ENCODE results near the gene CDKN2B. TPM values are rescaled to one million over a fixed set of nuclear protein-coding genes. Genes with fewer than 3 reads are reported as not detected.

Gene CDKN2B
- total RNA-seq, 1 experiment from 2014 or later, result not detected

DNA sequence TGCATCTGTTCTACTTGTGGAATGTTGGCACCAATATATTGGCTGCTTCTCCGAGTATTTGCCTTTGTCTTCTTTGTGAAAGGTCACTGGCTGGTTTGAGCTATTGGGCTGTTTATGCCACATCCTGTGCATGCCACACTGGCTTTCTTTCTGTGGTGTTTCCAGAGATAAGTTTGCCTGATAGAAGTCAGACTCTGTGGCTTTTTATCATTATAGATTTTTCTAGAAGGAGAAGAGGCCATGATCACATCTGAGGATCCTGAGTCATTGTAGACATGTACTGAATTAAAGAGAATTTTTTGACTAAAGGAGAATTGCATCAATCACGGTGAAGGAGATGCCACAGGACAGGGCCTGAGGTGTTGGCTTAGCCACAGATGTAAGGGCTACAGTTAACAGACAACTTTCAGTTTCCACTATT is 26.5 kb upstream of the CDKN2B start:
- no peak for DNase-seq (ENCODE audit: low spot score)

DNA sequence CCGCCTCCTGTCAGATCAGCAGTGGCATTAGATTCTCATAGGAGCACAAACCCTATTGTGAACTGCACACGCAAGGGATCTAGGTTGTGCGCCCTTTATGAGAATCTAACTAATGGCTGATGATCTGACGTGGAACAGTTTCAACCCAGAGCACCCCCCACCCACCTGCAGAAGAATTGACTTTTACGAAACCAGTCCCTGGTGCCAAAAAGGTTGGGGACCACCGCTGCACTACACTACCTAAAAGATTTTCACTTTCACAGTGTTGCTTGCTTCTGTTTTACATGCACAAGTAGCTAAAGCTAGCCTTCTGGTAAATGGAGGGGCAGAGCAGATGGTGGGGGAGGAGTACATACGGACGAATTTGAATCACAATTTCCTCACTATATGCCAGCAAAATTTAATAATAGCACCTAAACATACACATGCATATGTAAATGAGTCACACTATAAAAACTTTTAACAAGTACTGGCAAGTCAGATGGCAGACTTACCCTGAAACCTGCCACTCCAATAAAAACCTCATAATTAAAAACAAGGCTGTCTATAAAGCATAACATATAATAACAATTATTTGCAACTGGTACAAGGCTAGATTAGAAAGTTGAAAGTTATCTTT is 24.0 kb upstream of the CDKN2B start:
- DNase-seq (ENCODE audit: low spot score), result no peak

DNA sequence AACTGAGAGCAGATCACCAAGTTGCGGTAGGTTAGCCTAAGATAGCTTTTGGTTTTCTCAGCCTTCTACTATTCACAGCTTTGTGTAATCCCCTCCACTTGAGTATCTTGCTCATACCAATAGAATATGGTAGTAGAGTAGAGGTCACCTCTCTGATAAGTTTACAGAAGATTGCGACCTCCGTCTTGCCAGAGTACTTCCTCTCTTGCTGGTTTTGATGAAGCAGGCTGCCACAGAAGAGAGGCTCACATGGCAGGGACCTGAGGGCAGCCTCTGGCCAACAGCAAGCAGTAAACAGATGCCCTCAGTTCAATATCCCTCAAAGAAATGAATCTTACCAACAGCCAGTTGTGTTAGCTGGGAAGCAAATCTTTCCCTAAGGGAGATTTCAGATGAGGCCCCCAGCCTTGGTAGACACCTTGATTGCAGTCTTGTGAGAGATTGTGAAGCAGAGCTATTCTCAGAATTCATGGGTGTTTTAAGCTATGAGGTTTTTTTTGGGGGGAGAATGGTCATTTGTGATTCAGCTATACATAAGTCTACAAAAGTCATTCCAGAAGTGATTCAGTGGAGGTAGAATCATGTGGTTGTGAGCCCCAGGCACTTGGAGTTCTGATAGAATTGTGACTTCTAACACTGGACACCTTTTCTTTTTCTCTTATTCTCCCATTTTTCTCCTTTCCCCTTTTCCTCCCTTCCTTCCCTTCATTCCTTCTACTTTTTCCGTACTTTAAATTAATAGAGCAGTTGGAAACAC is 22.7 kb upstream of the CDKN2B start:
- DNase-seq (ENCODE audit: low spot score), result no peak

DNA sequence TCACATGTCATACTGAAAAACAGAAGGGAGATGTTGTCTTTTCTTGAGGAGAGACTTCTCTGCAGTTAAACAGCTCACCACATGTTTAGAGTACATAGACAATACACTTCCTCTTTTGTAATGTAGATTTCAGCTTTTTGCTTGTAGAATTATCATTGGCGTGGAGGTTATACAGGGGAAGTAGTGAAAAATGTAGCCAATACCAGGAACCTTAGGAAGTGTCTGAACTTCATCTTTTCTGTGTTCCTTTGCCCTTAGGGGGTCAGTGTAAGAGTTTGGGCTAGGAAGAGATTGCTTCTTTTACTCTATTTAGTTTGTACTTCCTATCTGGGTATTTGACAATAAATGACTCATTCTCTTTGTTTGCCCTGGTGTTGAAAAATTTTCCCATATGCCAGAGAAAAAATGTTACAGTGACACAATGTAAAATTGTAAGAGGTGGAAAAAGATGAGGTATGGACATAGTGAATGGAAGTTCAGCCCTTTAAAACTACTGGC is 21.0 kb upstream of the CDKN2B start:
- no peak for DNase-seq (ENCODE audit: low spot score)

DNA sequence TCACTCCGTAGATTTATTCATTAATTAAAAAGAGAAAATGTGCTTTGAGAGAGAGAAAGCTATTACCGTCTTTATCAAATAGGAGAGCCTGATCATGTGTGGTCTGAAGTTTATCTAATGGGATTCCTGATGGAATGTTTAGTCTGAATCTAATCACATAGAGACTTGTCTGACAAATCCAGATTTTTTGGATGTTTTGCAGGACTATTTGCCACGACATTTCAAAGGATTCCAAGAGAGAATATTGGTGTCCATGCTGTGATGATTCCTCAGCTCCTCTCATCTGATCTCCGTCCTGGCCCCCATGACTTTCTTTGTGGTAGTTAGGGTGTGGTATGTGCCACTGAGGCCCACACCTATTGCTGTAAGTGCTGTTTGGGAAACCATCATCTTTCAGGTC is 20.1 kb upstream of the CDKN2B start:
- DNase-seq (ENCODE audit: low spot score), result no peak

DNA sequence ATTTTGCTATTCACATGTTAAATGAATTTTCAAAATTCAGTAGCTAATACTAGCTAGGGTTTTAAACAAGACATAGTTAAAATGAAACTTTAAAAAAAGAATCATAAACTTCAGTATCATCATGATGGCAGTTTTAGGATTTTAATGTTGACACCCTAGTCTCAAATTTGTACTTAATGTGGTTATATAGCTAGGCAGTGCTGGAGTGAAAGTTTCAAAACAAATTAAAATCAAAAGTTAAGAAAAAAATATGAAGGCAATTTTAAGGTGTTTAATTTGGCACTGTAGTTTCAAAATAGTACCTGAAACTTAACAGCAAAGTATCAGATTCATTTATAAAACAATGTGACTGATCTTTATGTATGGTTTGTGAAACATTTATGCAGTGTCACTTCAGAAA is 19.3 kb upstream of the CDKN2B start:
- no peak for DNase-seq (ENCODE audit: low spot score)

DNA sequence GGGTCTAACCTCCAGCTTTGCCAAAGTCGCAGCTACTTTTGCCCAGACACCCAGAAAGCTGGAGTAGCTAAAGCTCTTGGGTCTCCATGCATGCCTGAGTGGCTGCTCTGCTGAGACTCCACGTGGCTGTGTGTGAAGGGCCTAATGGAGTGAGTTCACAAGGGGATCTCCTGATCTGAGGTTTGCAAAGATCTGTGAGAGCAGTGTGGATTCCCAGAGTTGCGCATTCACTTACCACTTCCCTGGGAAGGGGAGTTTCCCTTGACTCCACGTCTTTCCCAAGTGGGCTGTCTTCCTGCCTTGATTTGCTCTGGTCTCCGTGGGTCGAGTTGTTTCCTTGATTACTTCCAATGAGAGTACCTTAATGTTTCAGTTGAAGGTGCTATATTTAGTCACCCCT is 17.6 kb upstream of the CDKN2B start:
- no peak for DNase-seq (ENCODE audit: low spot score)

DNA sequence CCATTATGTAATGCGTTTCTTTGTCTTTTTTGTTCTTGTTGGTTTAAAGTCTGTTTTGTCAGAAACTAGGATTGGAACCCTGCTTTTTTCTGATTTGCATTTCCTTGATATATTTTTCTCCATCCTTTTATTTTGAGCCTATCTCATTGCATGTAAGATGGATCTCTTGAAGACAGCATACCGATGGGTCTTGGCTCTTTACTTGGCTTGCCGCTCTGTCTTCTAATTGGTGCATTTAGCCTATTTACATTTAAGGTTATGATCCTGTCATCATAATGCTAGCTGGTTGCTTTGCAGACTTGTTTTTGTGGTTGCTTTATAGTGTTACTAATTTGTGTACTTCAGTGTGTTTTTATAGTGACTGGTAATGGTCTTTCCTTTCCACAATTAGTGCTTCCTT is 13.3 kb upstream of the CDKN2B start:
- DNase-seq (ENCODE audit: low spot score), result no peak

DNA sequence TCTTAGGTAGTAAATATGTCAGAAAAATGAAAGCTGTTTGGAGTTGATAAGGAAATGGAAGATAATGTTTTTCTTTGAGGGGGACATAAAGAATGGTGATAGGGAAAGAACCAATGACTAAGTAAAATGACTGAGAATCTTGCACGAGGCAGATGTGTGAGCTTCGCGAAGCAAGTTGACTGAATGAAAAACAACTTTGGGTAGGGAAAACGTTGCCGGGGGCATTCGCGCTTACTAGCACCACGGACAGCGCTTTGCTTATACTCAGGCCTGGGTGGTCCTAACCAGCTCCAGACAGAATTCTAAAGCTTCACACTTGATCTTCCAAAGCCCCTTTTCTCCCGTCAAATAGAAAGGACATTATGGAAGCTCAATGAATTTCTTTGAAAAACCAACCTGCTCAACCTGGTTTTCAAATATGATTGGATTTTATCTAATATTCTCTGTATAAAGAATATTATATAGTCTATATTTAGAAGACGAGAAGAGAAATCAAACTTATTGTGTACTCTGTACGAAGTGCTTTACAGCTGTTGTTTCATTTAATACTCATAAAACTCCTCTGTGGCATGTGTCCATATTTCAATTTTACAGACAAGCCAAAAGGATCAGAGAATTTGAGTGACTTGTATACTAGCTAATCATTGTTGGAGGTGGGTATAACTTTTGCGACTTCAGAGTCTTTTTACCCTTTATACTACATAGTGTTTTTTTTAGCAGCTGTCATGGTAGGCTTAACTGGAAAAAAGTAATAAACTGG is 1.9 kb upstream of the CDKN2B start:
- no peak for DNase-seq (ENCODE audit: low spot score)

DNA sequence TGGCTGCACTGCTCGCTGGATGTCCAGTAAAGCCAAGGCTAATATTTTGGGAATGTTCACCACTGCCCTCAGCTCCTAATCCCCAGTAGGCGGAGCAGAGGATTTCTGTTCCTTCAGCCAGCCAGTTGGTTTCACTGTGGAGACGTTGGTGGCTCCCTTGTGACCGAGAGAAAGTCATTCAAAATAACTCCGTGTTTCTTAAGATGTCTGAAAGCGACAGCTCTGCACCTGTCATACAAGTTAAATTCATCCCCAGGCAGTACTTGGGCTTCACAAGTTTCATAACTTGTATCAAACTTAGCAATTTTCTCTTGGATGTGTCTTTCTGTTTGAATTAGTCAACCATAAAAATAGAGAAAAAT is 382 bp upstream of the CDKN2B start:
- DNase-seq (ENCODE audit: low spot score), result no peak

DNA sequence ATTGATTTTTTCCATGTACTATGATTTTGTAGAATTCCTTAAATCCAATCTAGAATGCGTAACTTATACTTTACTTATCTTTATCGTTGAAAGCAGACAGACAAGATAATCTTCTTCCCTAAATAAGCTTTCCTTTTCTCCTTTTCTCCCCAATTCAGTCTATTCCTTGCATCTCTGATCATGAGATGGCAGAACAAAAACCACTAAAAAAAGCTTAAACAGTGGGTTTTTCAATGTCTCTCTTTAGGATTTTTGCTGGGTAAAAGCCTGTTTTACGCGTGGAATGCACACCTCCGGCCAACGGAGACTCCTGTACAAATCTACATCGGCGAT is 755 bp downstream of the CDKN2B start:
- DNase-seq (ENCODE audit: low spot score), result no peak

DNA sequence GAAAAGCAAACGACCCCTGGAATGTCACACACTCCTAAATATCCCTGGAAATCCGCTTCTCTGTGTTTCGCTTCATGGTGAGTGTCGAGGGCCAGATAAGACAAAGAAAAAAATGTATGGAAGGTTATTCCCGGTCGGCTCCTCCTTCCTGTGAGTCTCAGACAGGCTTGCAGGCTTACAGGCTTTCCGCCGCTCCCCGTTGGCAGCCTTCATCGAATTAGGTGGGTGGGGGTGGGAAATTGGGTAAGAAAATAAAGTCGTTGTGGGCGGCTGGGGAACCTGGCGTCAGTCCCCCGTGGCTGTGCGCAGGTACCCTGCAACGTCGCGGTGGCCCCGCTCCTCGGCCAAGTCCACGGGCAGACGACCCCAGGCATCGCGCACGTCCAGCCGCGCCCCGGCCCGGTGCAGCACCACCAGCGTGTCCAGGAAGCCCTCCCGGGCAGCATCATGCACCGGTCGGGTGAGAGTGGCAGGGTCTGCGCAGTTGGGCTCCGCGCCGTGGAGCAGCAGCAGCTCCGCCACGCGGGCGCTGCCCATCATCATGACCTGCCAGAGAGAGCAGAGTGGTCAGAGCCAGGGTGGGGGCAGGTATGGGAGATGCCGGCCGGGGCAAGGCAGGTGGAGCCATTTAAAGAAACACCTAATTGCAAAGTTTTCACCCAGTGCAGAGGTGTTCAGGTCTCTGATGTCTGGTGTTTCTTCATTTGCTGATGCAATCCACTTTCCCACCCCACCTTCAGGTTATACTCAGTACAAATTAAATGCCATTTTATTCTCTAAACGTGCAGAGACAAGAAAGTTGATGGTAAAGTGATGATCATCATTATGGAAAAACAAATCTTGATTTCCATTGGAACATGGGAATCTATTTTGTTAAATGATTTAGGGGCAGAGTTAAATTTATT is 3.2 kb downstream of the CDKN2B start:
- DNase-seq (ENCODE audit: low spot score), result no peak

DNA sequence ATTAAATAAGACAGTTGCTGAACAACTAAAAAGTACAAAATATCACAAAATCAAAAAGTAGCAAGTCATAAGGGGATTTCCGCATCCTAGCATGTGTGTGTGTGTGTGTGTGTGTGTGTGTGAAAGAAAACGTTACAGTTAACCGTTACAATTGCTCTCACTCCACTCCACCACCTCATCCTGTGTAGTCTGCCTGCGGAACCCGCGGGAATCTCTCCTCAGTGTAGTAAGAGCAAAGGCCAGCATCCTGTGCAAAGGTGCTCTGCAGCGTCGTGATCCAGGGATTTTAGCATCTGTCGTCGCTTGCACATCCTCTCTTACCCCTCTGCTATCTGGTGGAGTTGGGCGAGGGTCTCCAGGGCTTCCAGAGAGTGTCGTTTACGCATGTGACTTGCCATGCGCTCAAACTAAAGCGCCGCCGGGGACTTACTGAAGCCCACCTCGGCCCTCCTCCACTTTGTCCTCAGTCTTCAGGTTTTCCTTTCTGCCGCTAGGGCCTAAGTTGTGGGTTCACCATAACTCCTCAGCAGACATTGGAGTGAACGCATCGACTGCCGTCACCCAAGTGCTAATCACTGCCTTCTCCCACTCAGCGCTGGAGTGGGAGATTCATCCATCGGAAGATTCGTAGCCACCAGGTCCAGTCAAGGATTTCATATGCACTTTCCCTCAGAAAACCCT is 3.9 kb downstream of the CDKN2B start:
- DNase-seq (ENCODE audit: low spot score), result no peak

DNA sequence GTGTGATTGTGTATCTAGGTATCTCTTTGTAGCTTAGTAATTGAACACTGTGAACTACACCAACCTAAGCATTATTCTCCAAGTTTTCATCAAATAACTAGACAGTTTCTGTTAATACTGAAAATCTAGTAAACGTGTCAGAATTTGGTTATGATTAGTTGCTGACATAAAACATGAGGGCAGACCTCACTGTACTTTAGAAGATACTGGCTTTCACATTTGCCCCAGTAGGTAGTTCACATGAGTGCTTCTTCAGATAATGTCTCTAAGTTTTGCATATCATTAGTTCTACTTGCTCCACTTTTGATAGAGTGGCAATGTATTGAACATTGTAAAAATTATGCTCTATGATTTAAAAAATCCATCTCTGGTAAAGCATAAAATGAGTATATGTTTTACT is 7.1 kb downstream of the CDKN2B start:
- DNase-seq (ENCODE audit: low spot score), result no peak

DNA sequence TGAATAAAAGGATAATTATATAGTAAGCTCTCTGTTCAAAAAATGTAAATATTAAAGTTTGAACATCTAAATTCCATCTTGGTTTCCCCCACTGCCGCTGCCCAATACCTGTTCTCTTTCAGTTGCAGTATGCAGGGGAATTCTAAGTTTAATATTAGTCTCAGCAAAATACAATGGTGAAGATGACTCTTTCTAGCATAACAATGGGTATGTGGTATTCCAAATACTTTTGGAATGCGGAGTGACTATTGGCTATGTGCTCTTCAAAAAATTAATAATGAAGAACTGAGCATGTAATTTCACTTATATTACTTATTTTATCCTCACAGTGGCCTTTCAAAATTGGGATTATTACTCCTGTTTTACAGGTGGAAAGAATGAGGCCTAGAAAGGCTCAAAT is 11.1 kb downstream of the CDKN2B start:
- DNase-seq (ENCODE audit: low spot score), result no peak

DNA sequence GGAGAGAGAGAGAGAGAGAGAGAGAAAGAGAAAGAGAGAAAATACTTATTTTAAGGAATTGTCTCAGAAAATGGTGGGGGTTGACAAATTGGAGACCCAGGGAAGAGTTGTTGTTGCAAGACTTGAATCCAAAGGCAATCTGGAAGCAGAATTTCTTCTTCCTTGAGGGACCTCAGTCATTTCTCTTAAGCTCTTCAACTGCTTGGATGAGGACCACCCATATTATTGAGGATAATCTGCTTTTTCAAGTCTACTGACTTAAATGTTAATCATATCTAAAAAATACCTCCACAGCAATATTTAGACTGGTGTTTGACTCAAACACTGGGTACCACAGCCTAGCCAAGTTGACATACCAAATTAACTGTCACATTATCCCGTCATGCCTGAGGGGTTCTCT is 11.6 kb downstream of the CDKN2B start:
- no peak for DNase-seq (ENCODE audit: low spot score)

DNA sequence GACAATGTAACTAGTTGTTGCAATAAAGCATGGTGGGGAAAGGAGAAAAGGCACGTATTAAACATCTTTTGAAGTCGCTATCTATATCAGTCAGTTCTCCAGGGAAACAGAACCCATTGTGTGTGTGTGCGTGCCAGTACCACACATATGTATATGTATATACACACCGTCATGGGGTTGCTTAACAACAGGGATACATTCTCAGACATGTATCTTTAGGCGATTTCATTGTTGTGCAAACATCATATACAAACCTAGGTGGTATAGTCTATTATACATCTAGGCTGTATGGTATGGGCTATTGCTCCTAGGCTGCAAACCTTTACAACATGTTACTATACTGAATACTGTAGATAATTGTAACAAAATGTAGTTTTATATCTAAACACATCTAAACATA is 12.2 kb downstream of the CDKN2B start:
- no peak for DNase-seq (ENCODE audit: low spot score)

DNA sequence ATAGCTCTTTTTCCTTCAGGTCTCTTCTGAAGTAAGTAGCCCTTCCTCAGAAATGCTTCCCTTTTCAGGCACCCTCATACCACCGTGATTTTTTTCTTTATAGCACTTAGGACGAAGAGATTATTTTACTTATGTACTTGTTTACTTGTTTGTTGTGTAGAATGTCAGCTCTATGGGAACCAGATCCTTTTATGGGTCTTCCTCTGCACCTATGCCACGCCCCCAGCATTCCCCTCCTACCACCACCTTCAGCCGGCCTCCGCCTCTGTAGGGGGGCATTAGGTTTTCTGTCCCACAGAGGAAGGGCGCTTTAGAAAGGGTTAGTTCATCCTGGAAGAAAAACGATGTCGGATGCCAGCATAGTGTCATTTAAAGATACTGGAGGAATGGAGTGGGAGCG is 12.7 kb downstream of the CDKN2B start:
- no peak for DNase-seq (ENCODE audit: low spot score)

DNA sequence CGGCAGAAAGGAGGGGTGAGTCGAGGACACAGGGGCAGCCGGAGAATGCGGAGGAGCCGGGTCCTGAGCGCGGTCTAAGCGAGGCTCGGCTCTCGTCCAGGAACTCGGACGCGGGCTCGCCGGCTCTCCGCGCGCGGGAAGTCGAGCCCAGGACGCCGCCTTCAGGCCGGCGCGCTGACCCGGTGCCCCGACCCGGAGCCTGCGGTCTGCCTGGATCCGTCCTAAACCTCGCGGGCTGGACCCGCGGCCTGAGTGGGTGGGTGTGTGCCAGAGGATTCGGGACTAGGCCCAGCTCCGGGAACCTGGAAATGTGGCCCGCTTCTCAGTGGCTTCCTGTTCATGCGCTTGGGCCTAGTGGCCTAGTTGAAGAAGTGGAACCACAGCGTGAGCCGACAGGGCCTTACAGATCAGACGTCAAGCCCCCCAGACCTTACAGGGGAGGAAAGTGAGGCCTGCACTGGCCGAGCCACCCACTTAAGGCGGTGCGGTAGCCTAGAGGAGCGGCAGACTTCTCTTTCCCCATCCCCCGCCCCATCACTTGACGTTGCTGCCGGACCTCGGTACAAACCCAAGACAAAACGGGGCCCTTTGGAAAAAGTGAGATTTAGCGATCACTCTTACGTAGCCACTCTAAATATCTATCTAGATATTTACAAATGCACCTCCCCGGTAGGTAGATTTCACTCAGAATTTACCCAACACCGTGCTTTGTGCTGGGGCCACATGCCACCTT is 13.3 kb downstream of the CDKN2B start:
- DNase-seq (ENCODE audit: low spot score), result no peak

DNA sequence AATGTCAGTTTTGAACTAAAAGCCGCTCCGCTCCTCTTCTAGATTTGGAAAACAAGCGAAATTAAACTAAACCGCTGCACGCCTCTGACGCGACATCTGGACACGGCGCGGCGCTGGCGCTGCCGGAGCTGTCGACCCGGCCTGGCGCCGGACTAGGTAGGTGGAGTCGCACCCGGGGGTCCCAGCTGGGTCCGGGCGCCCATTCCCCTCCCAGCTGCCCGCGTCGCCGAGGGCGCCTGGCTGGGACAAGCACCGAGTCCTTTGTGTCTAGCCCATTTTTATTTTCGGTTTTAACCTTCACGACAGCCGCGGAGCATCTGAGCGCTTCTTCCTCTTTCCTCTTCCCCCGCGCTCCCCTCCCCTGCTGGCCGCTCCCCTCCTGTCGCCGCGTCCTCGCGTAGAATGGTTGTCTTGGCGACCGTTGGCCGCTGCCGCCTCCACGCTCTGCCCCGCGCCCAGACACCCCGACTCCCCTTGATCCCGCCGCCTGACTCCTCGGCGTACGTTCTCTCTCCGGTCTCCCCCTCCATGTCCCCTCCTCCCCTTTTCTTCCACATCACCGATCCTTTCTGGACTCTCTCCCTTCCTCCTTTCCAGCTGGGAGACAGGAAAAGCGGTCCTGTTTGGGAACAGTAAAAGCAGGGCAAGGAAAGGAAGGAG is 14.0 kb downstream of the CDKN2B start:
- no peak for DNase-seq (ENCODE audit: low spot score)
